ENCODE results near the gene EPHA3. TPM values are rescaled to one million over a fixed set of nuclear protein-coding genes. Genes with fewer than 3 reads are reported as not detected.

EPHA3 gene
- total RNA-seq, 1 experiment from 2014 or later, result not detected

DNA sequence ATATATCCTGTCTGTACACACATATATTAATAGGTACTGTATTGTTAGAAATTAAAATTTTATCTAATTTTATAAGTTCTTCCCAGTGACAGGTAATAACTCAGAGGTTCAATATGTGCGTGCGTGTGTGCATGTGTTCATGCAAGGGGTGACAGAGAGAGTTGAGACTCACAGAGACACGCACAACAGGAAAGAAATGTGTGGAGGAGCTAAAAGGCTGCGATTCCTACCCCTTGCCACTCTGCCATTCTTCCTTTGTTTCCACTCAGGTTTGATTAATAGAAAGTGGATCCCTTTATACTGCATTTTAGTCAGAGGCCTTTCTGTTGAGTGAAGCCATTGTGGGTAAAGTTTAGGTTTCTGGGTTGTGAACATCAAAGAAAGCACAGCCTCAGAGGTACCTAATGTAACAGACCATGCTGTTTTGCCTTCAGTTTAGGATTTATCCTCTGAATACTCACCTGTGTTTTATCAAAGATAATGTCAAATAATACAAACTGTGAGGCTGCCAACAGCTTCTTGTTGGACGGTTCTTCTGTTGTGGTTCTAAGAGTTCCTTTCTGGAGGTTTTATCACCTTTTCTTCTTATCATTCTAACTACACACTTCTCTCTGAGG, 182.3 kb downstream of the EPHA3 start:
- no peak for DNase-seq (ENCODE audit: unreplicated experiment)
- Mint-ChIP-seq H3K36me3 (ENCODE audit: insufficient read depth, unreplicated experiment) (no peaks in the 10 kb centered on the region), H3K4me3 (ENCODE audit: unreplicated experiment) (no peak overlapping the region), H3K4me1 (ENCODE audit: insufficient read depth, unreplicated experiment) (no peaks in the 10 kb centered on the region), H3K27me3 (ENCODE audit: insufficient read depth, unreplicated experiment) (peaks cover 45% of the 10 kb centered on the region), H3K9me3 (ENCODE audit: unreplicated experiment) (no peaks in the 10 kb centered on the region), H3K27ac (ENCODE audit: low read depth, unreplicated experiment) (no peak overlapping the region)
- POLR2A ChIA-PET, result interaction anchor here (0.7 to 0.8 kb wide), 2 partner anchors 22 to 128 kb away, joined by 3 read pairs; no protein-coding TSS in a partner anchor
- TF ChIP-seq, protein P1, sequence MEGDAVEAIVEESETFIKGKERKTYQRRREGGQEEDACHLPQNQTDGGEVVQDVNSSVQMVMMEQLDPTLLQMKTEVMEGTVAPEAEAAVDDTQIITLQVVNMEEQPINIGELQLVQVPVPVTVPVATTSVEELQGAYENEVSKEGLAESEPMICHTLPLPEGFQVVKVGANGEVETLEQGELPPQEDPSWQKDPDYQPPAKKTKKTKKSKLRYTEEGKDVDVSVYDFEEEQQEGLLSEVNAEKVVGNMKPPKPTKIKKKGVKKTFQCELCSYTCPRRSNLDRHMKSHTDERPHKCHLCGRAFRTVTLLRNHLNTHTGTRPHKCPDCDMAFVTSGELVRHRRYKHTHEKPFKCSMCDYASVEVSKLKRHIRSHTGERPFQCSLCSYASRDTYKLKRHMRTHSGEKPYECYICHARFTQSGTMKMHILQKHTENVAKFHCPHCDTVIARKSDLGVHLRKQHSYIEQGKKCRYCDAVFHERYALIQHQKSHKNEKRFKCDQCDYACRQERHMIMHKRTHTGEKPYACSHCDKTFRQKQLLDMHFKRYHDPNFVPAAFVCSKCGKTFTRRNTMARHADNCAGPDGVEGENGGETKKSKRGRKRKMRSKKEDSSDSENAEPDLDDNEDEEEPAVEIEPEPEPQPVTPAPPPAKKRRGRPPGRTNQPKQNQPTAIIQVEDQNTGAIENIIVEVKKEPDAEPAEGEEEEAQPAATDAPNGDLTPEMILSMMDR (IDR thresholded peaks at IDR 0.05; ENCODE audit: unreplicated experiment), result no peak
- CTCF ChIA-PET, result no interaction called here
- BruUV-seq (replicated peaks), result no TSS peak
- intact Hi-C loops (cut with micrococcal nuclease), result no loop called here

DNA sequence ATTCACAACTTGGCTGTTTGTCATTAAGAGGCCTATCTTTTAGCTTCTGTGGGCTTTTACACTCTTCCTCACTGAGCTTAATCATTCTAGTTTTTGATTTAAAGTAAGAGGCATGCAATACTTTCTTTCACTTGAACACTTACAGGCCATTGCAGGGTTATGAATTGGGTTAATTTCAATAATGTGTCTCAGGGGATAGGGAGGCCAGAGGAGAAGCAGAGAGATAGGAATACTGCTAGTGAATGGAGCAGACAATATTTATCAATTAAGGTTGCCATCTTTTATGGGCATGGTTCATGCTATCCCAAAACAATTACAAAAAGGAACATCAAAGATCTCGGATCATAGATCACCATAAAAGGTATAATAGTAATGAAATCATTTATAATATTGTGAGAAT, 189.8 kb downstream of the EPHA3 start:
- CTCF ChIA-PET, result interaction anchor here (0.6 to 0.8 kb wide), 2 partner anchors 17 to 446 kb away, joined by 4 read pairs; no protein-coding TSS in a partner anchor
- POLR2A ChIA-PET, result no interaction called here
- BruUV-seq (replicated peaks), result no TSS peak
- TF ChIP-seq, protein P1 (IDR thresholded peaks at IDR 0.05; ENCODE audit: unreplicated experiment), result no peak
- DNase-seq (ENCODE audit: unreplicated experiment), result no peak
- intact Hi-C loops (cut with micrococcal nuclease), result no loop called here
- Mint-ChIP-seq H3K27ac (ENCODE audit: low read depth, unreplicated experiment) (no peak overlapping the region), H3K9me3 (ENCODE audit: unreplicated experiment) (no peaks in the 10 kb centered on the region), H3K27me3 (ENCODE audit: insufficient read depth, unreplicated experiment) (peaks cover 38% of the 10 kb centered on the region), H3K36me3 (ENCODE audit: insufficient read depth, unreplicated experiment) (no peaks in the 10 kb centered on the region), H3K4me3 (ENCODE audit: unreplicated experiment) (no peak overlapping the region), H3K4me1 (ENCODE audit: insufficient read depth, unreplicated experiment) (no peaks in the 10 kb centered on the region)

DNA sequence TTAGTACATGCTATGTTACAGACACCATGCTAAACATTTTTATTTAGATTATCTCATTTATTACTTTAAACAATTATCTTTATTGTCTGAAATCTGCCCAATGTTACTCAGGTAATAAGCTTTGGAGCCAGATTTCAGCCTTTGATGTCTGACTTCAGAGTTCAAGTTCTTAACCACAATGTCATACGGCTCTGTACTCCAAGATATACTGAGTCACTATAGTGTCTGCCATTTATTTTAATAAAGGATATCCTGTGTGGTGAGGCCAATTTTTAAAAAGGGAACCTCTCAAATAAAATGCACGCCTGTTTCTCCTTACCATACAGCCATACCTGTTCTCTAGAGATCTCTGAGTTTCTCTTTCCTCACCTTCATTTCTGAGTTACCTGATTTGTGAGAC, 193.1 kb downstream of the EPHA3 start:
- POLR2A ChIA-PET, result no interaction called here
- TF ChIP-seq, protein P1 (IDR thresholded peaks at IDR 0.05; ENCODE audit: unreplicated experiment), result no peak
- Mint-ChIP-seq H3K27me3 (ENCODE audit: insufficient read depth, unreplicated experiment) (peaks cover 38% of the 10 kb centered on the region), H3K4me3 (ENCODE audit: unreplicated experiment) (no peak overlapping the region), H3K36me3 (ENCODE audit: insufficient read depth, unreplicated experiment) (no peaks in the 10 kb centered on the region), H3K27ac (ENCODE audit: low read depth, unreplicated experiment) (no peak overlapping the region), H3K4me1 (ENCODE audit: insufficient read depth, unreplicated experiment) (no peaks in the 10 kb centered on the region), H3K9me3 (ENCODE audit: unreplicated experiment) (no peaks in the 10 kb centered on the region)
- CTCF ChIA-PET, result interaction anchor here (1.7 kb wide), 1 partner anchor 791 kb away, joined by 4 read pairs; no protein-coding TSS in a partner anchor
- BruUV-seq (replicated peaks), result no TSS peak
- no peak for DNase-seq (ENCODE audit: unreplicated experiment)
- intact Hi-C loops (cut with micrococcal nuclease), result no loop called here

DNA sequence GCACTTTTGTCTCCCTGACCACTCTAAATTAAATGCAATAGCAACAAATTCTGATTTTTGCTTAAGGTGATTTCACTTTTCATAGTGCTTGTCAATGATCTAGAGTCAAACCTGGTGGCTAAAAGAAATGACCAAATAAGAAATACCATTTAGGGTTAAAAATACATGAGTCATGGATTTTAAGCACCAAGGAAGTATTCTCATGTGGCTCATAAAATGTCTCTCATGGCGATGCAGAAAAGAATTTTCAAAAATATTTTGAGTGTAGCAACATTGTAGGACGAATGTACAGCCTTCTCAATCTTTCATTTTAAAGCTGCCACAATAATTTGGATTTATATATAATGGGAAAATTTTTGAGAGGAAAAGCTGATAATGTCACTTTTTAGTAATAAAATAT, 193.6 kb downstream of the EPHA3 start:
- DNase-seq (ENCODE audit: unreplicated experiment), result no peak

More for the DNA sequence above, 193.6 kb downstream of the EPHA3 start:
- Mint-ChIP-seq H3K4me3 (ENCODE audit: unreplicated experiment) (no peak overlapping the region), H3K4me1 (ENCODE audit: insufficient read depth, unreplicated experiment) (no peaks in the 10 kb centered on the region), H3K27ac (ENCODE audit: low read depth, unreplicated experiment) (no peak overlapping the region), H3K36me3 (ENCODE audit: insufficient read depth, unreplicated experiment) (no peaks in the 10 kb centered on the region), H3K27me3 (ENCODE audit: insufficient read depth, unreplicated experiment) (peaks cover 38% of the 10 kb centered on the region), H3K9me3 (ENCODE audit: unreplicated experiment) (no peaks in the 10 kb centered on the region)
- TF ChIP-seq, protein P1 (IDR thresholded peaks at IDR 0.05; ENCODE audit: unreplicated experiment), result no peak
- no TSS peak for BruUV-seq (replicated peaks)
- ChIA-PET CTCF (interaction anchor here (1.7 kb wide), 1 partner anchor 791 kb away, joined by 4 read pairs; no protein-coding TSS in a partner anchor), POLR2A (no interaction called here)
- intact Hi-C loops (cut with micrococcal nuclease), result no loop called here
